Ascending aorta (tissue), 2 donors: Measurements from ENCODE around the gene AMMECR1. TPM values are rescaled to one million over a fixed set of nuclear protein-coding genes. Genes with fewer than 3 reads are reported as not detected.
A peak's percentile ranks its signal among the peaks of the same experiment; 100 is the strongest.
"Not testable (repeated sequence)": the region's sequence is repeated elsewhere in the genome, so short reads cannot be mapped to it uniquely, and the experiment has no call there.

Experiments
- DNase-seq, 2 donors: peaks; one replicate each; pipeline ENCODE4 v3.0.0-alpha.2; 2019; ENCODE audit warnings: low spot score in 2 of 2
- H3K27ac ChIP-seq, 2 donors: fragments of 200-600 bp; sonication (generic); one replicate each; pipeline ENCODE4 v1.5.1; 2016 to 2017; ENCODE audit warnings: mild to moderate bottlenecking in 1 of 2
- H3K27me3 ChIP-seq: fragments of 200-600 bp; sonication (generic); one replicate; pipeline ENCODE4 v1.5.1; 2017
- H3K36me3 ChIP-seq, 2 donors: fragments of 200-600 bp; sonication (generic); one replicate each; pipeline ENCODE4 v1.5.1; 2016
- H3K4me1 ChIP-seq, 2 donors: fragments of 200-600 bp; sonication (generic); one replicate each; pipeline ENCODE4 v1.5.1; 2016 to 2017; ENCODE audit warnings: mild to moderate bottlenecking in 1 of 2
- H3K4me3 ChIP-seq, 2 donors: fragments of 200-600 bp; sonication (generic); one replicate each; pipeline ENCODE4 v1.5.1; 2016 to 2017; ENCODE audit warnings: mild to moderate bottlenecking in 1 of 2
- H3K9me3 ChIP-seq, 2 donors: fragments of 200-600 bp; sonication (generic); one replicate each; pipeline ENCODE4 v1.5.1; 2016
- intact Hi-C: fragments of 100-400 bp; cut with DNase I; formaldehyde crosslinking; loops from one replicate; pipeline ENCODE4 v1.15.1; 2023
- total RNA-seq: library from RNA; depleted of rRNA; stranded (reverse); fragments of >200 nt; gene quantifications from one replicate; pipeline ENCODE4 v1.1.0, GENCODE V29; 2016
- TF ChIP-seq, protein P1 (sequence below), 3 experiments: fragments of 200-600 bp in 2 of 3; fragments of 450-650 bp in 1 of 3; sonication (generic) in 2 of 3; IDR thresholded peaks; one replicate each; pipeline ENCODE4 v1.5.1; 2016 to 2019; ENCODE audit warnings: antibody characterized with exemption in 3 of 3, mild to moderate bottlenecking in 1 of 3, moderate library complexity in 1 of 3

AMMECR1 gene
- total RNA-seq, 1 donor from 2014 or later = 3.5 TPM

DNA sequence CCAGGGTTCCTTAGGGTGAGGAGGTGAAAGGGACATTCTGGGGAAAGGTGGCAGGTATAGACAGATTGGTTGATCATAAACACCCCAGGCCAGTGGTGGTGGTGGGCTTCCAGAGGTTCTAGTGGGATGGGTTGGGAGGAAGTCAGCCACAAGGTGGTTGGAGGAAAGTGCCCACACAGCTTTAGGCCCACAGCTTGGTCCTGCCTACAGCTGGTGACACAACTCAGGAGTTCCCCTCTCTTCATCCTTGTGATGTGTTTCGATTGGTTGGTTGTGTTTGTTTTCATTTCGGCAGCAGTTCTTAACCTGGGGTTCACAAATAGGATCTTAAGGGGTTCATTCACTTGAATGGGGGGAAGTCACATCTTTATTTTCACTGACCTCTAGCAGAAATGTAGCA, 158.0 kb downstream of the AMMECR1 start:
- H3K27ac ChIP-seq = no peak overlapping the region
- TF ChIP-seq, protein P1, sequence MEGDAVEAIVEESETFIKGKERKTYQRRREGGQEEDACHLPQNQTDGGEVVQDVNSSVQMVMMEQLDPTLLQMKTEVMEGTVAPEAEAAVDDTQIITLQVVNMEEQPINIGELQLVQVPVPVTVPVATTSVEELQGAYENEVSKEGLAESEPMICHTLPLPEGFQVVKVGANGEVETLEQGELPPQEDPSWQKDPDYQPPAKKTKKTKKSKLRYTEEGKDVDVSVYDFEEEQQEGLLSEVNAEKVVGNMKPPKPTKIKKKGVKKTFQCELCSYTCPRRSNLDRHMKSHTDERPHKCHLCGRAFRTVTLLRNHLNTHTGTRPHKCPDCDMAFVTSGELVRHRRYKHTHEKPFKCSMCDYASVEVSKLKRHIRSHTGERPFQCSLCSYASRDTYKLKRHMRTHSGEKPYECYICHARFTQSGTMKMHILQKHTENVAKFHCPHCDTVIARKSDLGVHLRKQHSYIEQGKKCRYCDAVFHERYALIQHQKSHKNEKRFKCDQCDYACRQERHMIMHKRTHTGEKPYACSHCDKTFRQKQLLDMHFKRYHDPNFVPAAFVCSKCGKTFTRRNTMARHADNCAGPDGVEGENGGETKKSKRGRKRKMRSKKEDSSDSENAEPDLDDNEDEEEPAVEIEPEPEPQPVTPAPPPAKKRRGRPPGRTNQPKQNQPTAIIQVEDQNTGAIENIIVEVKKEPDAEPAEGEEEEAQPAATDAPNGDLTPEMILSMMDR (IDR thresholded peaks at IDR 0.05) = no peak
- peaks cover 0 to 2% of the 10 kb centered on the region in 2 donors for H3K4me1 ChIP-seq
- H3K9me3 ChIP-seq = no peaks in the 10 kb centered on the region
- intact Hi-C loops = loop anchor here (1.0 to 10.0 kb wide), 3 partner anchors 157 to 685 kb away; partner anchors contain the start of gene AMMECR1
- H3K4me3 ChIP-seq = no peak overlapping the region
- H3K27me3 ChIP-seq = no peaks in the 10 kb centered on the region
- H3K36me3 ChIP-seq = no peaks in the 10 kb centered on the region
- no peak for DNase-seq

DNA sequence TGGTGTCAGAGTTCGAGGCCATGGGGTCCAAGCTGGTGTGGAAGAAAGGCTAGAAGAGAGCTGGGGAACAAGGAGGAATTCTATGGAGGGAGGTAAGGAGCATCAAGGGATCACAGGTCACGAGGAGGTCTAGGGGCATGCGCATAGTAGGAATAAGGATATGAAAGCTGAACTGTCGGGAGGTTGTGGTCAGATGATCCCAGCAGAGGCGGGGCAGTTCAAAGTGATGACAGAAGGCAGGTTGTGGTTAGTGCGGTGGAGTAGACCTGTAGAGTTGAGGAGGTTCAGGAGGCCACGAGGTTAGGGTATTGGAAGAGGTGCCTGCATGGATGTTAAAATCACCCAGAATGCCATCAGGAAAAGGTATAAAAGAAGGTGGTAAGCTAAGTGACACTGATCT, 158.7 kb downstream of the AMMECR1 start:
- Histone ChIP-seq H3K4me1 (peaks cover 0 to 2% of the 10 kb centered on the region in 2 donors), H3K9me3 (no peaks in the 10 kb centered on the region), H3K27ac (no peak overlapping the region), H3K27me3 (no peaks in the 10 kb centered on the region), H3K4me3 (no peak overlapping the region), H3K36me3 (no peaks in the 10 kb centered on the region)
- no peak for DNase-seq
- TF ChIP-seq, protein P1 (IDR thresholded peaks at IDR 0.05) = no peak
- intact Hi-C loops = loop anchor here (10.0 kb wide), 1 partner anchor 686 kb away; no protein-coding TSS in a partner anchor

DNA sequence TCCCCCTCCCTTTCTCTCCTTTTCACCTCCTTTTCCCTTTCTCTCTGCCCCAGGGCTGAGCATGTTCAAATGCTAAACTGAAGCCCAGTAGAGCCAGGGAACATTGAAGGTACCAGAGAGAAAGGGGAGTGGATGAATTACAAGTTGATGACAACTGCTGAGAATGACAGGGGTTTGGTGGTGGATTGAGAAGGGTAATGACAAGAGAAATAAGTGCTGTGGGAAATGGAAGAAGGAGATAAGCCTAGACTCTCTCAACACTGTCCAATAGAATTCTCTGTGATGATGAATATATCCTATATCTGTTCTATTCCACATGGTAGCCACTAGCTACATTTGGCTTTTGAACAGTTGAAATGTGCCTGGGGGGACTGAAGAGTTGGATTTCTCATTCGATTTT, 160.4 kb downstream of the AMMECR1 start:
- no peak for DNase-seq
- H3K27ac ChIP-seq = no peak overlapping the region
- H3K4me3 ChIP-seq = no peak overlapping the region
- H3K9me3 ChIP-seq = no peaks in the 10 kb centered on the region
- H3K36me3 ChIP-seq = no peaks in the 10 kb centered on the region
- no peaks in the 10 kb centered on the region for H3K27me3 ChIP-seq
- TF ChIP-seq, protein P1 (IDR thresholded peaks at IDR 0.05) = no peak
- H3K4me1 ChIP-seq = peaks cover 0 to 2% of the 10 kb centered on the region in 2 donors
- intact Hi-C loops = loop anchor here (10.0 kb wide), 1 partner anchor 687 kb away; no protein-coding TSS in a partner anchor

DNA sequence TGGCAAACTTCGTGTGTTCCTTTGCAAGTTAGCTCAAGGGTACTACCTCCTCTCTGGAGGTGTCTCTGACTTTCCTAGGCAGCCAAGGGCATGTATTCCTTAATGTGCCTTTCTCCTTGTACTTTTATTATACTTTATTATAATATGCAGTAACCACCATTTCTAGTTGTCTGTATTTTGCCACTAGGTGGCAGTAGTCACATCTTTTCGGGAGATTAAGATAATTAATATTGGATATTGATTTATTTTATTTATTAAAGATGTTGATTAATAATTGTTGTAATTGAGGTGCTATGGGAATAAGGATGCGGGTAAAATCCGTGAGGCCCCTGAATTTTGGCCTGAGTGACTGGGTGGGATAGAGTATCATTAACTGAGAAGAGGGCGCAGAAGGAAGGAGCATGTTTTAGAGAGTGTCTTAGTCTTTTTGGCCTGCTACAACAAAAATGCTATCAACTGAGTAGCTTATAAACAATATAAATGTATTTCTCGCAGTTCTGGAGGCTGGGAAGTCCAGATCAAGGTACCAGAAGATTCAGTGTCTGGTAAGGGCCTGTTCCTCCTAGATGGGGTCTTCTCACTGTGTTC, 161.6 kb downstream of the AMMECR1 start:
- H3K36me3 ChIP-seq = no peaks in the 10 kb centered on the region
- intact Hi-C loops = loop anchor here (10.0 kb wide), 1 partner anchor 689 kb away; no protein-coding TSS in a partner anchor
- TF ChIP-seq, protein P1 (IDR thresholded peaks at IDR 0.05) = peak in 2 of 3 experiments; percentile 48 to 54
- no peak for DNase-seq
- no peaks in the 10 kb centered on the region for H3K27me3 ChIP-seq
- H3K27ac ChIP-seq = no peak overlapping the region
- no peaks in the 10 kb centered on the region for H3K9me3 ChIP-seq
- H3K4me3 ChIP-seq = no peak overlapping the region
- peaks cover 0 to 2% of the 10 kb centered on the region in 2 donors for H3K4me1 ChIP-seq

DNA sequence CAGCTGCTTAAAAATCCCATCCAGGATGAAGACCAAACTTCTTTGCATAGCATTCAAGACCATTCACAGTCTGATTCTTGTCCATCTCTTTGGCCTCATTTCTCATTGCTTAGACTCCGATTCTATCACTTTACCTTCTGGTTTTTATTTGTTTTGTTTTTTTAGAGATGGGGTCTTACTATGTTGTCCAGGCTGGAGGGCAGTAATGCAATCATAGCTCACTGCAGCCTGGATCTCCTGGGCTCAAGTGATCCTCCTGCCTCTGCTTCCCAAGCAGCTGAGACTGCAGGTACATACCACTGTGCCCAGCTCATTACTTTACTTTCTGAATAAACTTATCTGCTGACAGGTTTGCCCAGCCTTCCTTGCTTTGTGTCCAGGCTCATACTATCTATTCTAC, 162.1 kb downstream of the AMMECR1 start:
- peaks cover 0 to 1% of the 10 kb centered on the region in 2 donors for H3K4me1 ChIP-seq

DNA sequence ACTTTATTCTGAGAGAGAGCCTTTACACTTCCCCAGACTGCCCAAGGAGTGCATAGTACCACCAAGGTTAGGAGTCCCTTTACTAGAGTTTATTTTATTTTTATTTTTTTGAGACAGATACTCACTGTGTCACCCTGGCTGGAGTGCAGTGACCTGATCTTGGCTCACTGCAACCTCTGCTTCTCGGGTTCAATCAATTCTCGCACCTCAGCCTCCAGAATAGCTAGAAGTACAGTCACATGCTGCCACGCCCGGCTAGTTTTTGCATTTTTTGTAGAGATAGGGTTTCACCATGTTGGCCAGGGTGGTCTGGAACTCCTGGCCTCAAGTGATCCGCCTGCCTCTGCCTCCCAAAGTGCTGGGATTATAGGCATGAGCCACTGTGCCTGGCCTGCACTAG, 163.6 kb downstream of the AMMECR1 start:
- DNase-seq, H3K36me3 ChIP-seq, H3K27ac ChIP-seq, H3K27me3 ChIP-seq, H3K4me1 ChIP-seq, H3K4me3 ChIP-seq, H3K9me3 ChIP-seq: not testable (repeated sequence)
- intact Hi-C loops = loop anchor here (10.0 kb wide), 1 partner anchor 690 kb away; no protein-coding TSS in a partner anchor

More for the DNA sequence above, 162.1 kb downstream of the AMMECR1 start:
- TF ChIP-seq, protein P1 (IDR thresholded peaks at IDR 0.05) = no peak
- Histone ChIP-seq H3K27me3 (no peaks in the 10 kb centered on the region), H3K9me3 (no peaks in the 10 kb centered on the region), H3K36me3 (no peaks in the 10 kb centered on the region), H3K4me3 (no peak overlapping the region), H3K27ac (no peak overlapping the region)
- intact Hi-C loops = loop anchor here (10.0 kb wide), 1 partner anchor 689 kb away; no protein-coding TSS in a partner anchor
- DNase-seq = no peak
